Dermis blood vessel endothelial cell (primary cell): ENCODE results near the gene PGA3. TPM values are rescaled to one million over a fixed set of nuclear protein-coding genes. Genes with fewer than 3 reads are reported as not detected.
"Not testable (repeated sequence)": the region's sequence is repeated elsewhere in the genome, so short reads cannot be mapped to it uniquely, and the experiment has no call there.

ENCODE experiments used
- DNase-seq: peaks from one replicate; pipeline ENCODE4 v3.0.0; 2010
- total RNA-seq: library from RNA; depleted of rRNA; stranded (reverse); fragments of >200 nt; gene quantifications from 2 replicates; pipeline ENCODE4 v1.2.3, GENCODE V29; 2014

Gene PGA3
- total RNA-seq, 1 donor from 2014 or later: not detected

DNA sequence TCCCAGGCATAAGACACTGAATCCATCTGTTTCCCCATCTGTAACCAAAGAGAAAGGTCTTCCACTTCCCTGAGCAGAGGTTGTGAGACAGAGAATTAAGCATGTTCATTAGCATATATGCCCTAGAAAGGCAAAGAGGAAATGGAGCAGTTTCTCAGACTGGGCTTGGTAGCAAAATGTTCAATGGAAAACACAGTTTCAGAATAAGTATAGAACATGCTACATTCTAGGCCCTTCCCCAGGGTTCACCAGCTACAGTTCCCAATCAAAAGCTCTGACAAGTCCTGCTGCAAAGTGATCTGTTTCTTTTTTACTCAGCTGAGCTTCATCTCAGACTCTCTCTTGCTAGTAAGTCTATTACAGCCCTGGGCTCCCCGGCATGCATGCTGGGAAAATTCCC lies 49.0 kb downstream of the PGA3 start:
- not testable (repeated sequence) for DNase-seq

DNA sequence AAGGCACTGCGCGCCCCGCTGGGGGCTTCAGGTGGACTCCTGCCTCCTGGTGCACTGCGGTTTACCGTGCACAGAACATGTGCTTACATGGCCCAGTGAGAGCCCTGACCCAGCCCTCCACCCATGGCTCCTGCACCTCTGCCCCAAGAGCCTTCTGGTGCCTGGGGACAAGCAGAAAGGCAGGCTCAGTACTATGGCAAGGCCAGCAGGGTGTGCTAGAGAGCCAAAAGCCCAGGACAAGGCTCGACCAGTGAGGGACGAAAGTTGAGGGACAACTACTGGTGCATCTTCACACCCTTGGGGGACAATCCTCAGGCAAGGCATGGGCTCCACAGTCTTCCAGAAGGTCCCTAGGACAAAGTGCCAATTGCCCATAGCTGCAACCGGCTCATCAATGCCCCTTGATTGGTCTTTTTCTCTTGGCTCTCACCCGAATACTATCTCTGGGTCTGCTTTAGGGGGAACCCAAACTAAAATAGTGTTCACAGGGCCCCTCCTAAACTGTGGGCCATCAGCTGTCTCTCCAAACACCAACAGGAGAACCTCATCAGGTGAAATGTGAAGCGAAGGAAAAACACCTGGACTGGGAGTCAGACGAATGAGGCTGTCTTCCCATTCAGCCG lies 51.2 kb downstream of the PGA3 start:
- DNase-seq: peak; percentile 80

DNA sequence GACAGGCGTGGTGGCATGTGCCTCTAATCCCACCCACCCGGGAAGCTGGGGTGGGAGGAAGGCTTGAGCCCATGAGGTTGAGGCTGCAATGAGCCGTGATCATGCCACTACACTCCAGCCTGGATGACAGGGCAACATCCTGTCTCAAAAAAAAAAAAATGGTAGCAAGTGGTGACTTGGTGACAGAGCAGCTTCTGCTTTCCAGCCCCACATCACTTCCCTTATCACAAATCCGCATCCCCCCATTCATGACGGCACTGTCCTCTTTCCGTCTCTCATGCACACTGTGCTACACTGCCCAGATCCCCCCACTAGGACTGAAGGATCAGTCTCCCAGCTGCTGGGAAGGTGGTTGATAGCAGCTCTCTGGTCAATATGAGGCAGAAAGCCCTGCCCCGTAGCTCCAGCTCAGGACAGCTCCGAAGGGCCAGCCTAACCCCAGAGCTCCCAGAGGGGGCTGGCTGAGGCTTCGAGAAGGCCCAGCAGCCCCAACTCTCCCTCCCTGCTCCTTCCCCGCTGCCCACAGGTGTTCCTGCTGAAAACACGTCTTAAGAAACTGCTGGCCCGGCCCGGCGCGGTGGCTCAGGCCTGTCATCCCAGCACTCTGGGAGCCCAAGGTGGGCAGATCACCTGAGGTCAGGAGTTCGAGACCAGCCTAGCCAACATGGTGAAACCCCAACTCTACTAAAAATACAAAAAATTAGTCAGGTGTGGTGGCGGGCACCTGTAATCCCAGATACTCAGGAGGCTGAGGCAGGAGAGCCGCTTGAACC lies 53.6 kb downstream of the PGA3 start:
- no peak for DNase-seq

DNA sequence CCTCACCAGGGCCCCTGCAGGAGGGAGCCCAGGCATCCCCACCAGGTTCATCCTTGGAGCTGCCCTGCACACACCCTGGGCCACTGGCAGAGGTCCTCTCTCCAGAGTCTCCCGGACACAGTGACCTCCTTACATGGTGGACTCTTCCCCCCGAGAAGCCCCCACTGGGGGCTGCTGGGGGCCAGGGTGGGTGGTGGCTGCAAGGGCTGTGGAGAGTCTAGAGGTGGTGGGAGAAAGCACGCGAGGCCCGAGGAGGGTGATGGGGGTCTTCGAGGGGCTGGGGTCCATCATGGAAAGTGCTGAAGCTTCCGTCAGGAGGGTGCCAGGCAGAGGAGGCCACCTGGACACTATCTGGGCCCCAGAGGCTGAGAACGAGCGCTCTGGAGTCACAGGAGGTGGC lies 55.2 kb downstream of the PGA3 start:
- DNase-seq: no peak

DNA sequence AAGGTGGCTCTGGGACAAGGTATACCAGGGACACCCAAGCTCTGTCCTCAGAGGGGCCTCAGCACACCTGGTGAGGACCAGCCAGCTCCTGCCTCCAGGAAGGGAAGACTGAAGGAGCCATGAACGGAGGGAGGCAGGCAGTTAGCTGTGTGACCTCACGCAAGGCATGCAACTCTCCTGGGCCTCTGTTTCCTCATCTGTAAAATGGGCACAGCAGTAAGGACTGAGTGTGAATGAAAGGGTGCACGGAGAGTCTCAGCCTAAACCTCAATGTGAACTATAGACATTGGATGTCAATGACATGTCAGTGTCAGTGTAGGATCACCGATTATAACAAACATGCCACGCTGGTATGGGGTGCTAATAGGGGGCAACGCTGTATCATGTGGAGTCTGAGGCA lies 56.0 kb downstream of the PGA3 start:
- DNase-seq: no peak

Other genes starting within 250 kb of the PGA3 start
- gene CD6, start 231.8 kb upstream of the PGA3 start, total RNA-seq: not detected in 2 replicates
- gene CD5, start 101.0 kb upstream of the PGA3 start, total RNA-seq: not detected in 2 replicates
- gene VPS37C, start 42.1 kb upstream of the PGA3 start, total RNA-seq: 9.7 and 14.1 TPM in 2 replicates
- gene PGA4, start 18.8 kb downstream of the PGA3 start, total RNA-seq: not detected in 2 replicates
- gene PGA5, start 37.7 kb downstream of the PGA3 start, total RNA-seq: not detected in 2 replicates
- 6.8 and 8.8 TPM in 2 replicates for gene VWCE, start 91.8 kb downstream of the PGA3 start, total RNA-seq
- gene DDB1, start 129.6 kb downstream of the PGA3 start, total RNA-seq: 328 and 389 TPM in 2 replicates
- 27.2 and 33.9 TPM in 2 replicates for gene TKFC, start 129.7 kb downstream of the PGA3 start, total RNA-seq
- gene CYB561A3, start 158.4 kb downstream of the PGA3 start, total RNA-seq: 58.4 and 75.4 TPM in 2 replicates
- gene TMEM138, start 158.9 kb downstream of the PGA3 start, total RNA-seq: 12.6 and 12.8 TPM in 2 replicates
- gene TMEM216, start 189.1 kb downstream of the PGA3 start, total RNA-seq: 8.8 and 14.0 TPM in 2 replicates
- gene CPSF7, start 226.5 kb downstream of the PGA3 start, total RNA-seq: 16.7 and 22.2 TPM in 2 replicates
- 23.2 and 57.0 TPM in 2 replicates for gene SDHAF2, start 226.6 kb downstream of the PGA3 start, total RNA-seq